GM04504 (cell line): ENCODE measurements around the gene TBC1D25.

Experiments used
- DNase-seq: peaks from one replicate; pipeline ENCODE4 v3.0.0-alpha.2; 2012; ENCODE audit warnings: low read depth

Gene TBC1D25, protein sequence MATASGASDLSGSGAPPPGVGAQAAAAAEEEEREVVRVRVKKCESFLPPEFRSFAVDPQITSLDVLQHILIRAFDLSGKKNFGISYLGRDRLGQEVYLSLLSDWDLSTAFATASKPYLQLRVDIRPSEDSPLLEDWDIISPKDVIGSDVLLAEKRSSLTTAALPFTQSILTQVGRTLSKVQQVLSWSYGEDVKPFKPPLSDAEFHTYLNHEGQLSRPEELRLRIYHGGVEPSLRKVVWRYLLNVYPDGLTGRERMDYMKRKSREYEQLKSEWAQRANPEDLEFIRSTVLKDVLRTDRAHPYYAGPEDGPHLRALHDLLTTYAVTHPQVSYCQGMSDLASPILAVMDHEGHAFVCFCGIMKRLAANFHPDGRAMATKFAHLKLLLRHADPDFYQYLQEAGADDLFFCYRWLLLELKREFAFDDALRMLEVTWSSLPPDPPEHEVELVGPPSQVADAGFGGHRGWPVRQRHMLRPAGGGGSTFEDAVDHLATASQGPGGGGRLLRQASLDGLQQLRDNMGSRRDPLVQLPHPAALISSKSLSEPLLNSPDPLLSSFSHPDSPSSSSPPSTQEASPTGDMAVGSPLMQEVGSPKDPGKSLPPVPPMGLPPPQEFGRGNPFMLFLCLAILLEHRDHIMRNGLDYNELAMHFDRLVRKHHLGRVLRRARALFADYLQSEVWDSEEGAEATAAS

GRCh38 chrX:48539345-48540027 is at the start of gene TBC1D25:
Gene TBC1D25, plus strand, starts transcription at chrX:48539714. Its CDS starts 84 bp downstream, at chrX:48539798.
- DNase-seq, result peak; percentile 90

- DNase-seq, result no peak
Observed at GRCh38 chrX:48489892-48490291, 49.6 kb upstream of the TBC1D25 start.

GRCh38 chrX:48490661-48491060 is 48.9 kb upstream of the TBC1D25 start:
- DNase-seq, result no peak

GRCh38 chrX:48491809-48492208 is 47.7 kb upstream of the TBC1D25 start:
- DNase-seq, result no peak

- DNase-seq, result no peak
Observed at GRCh38 chrX:48492293-48492910, 47.1 kb upstream of the TBC1D25 start.

DNA sequence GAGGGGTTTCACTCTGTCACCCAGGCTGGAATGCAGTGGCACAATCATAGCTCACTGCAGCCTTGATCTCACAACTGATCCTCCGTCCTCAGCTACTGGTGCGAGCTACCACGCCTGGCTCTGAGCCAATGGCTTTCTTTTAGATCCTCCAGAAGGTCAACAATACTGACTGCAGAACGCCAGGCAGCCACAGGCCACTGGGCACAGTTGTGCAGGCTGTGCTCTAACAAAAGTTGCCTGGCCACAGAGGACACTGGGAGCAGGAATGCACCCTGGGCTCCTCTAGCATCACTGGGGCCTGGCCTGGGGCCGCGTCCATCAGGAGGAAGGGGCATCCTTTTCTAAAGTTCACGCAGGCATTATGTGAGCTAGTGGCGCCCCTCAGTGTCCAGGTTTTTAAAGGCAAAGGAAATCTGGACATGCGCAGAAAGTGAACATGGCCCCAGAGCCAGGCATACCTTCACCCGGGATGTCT is 45.6 kb upstream of the TBC1D25 start:
- DNase-seq, result no peak

GRCh38 chrX:48496660-48497059 is 42.9 kb upstream of the TBC1D25 start:
- DNase-seq, result no peak

DNA sequence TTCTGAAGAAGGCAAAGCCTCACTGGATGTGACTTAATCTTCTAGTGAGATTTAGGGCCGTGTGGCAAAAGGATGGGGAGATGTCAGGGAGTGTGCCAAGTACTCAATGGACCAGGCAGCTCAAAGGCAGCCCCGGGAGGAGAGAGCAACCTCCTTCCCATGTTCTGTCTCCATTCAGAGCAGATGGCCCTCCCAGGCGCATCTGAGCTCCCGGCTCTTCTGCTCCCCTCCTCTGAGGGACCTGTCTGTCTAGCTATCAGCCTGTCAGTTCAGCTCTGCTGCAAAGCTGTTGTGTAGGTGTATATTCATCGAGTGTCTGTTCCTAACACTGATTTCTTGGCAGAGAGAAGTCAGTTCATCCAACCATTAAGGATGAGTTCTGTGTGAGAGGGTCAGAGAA is 41.6 kb upstream of the TBC1D25 start:
- DNase-seq, result no peak

- DNase-seq, result no peak
Observed at GRCh38 chrX:48498374-48498809, 41.1 kb upstream of the TBC1D25 start.

GRCh38 chrX:48504261-48504660 is 35.3 kb upstream of the TBC1D25 start:
- DNase-seq, result no peak

- no peak for DNase-seq
Observed at GRCh38 chrX:48505481-48505880, 34.0 kb upstream of the TBC1D25 start.

DNA sequence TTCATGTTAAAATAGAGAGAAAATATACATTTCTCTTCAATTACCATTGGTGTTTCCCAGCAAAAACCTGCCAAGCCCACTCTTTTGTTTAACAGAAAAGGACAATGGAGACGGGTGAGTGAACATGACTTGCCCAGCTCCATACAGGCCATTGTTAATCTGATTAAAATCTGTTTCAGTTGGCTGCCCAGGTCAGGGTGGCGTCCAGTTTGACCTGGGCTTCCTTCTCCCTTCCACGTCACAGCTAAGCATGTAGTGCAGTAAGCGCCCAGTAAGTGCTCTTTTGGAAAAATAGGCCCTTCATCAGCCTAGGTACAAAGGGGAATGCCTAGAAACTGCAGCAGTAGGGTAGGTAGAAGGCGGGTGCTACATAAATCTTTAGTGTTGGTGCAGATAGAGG is 32.3 kb upstream of the TBC1D25 start:
- DNase-seq, result no peak

- no peak for DNase-seq
Observed at GRCh38 chrX:48508400-48509244, 30.9 kb upstream of the TBC1D25 start, which contains the start of gene PORCN. Gene PORCN, plus strand, starts transcription at chrX:48508992. Its CDS starts 829 bp downstream, at chrX:48509821.

- DNase-seq, result no peak
Observed at GRCh38 chrX:48509245-48509590, 30.3 kb upstream of the TBC1D25 start.

DNA sequence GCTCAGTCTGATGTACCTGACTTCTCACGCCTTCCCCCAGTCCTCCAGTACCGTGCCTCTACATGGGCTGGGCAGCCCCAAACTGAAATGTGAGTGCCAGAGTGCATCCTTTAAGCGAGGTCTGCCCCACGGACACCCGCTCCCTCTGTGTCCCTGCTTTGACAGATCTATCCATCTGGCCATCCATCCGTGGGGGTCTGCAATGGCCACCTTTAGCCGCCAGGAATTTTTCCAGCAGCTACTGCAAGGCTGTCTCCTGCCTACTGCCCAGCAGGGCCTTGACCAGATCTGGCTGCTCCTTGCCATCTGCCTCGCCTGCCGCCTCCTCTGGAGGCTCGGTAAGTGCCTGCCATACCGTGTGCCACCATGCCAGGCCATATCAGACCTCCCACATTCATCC is 29.9 kb upstream of the TBC1D25 start:
- no peak for DNase-seq

GRCh38 chrX:48511560-48511959 is 28.0 kb upstream of the TBC1D25 start:
- DNase-seq, result no peak

- DNase-seq, result no peak
Observed at GRCh38 chrX:48512371-48512935, 27.1 kb upstream of the TBC1D25 start.

GRCh38 chrX:48513670-48514069 is 25.8 kb upstream of the TBC1D25 start:
- DNase-seq, result no peak

DNA sequence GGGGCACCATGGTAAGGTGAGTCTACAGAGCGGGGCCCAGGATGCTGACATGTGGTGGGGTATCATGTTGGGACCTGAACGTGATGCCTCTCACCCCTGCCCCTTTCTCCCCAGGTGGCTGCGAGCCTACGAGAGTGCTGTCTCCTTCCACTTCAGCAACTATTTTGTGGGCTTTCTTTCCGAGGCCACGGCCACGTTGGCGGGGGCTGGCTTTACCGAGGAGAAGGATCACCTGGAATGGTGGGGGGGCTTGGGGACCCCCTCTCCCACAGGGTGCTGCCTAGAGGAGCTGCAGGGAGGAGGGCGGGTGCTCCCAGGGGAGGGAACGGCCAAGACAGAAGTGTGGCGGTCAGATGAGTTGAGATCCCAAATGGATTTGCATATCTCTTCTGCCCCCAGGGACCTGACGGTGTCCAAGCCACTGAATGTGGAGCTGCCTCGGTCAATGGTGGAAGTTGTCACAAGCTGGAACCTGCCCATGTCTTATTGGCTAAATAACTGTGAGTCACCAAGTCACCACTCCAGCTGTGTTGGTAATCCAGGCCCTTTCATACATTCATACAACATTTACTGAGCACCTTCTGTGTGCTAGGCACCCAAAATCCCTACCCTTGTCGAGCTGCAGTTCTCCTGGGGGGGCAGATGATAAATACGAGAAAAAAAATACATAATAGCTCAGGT is 25.2 kb upstream of the TBC1D25 start:
- no peak for DNase-seq

- DNase-seq, result no peak
Observed at GRCh38 chrX:48514868-48515460, 24.6 kb upstream of the TBC1D25 start.
